A549 treated with dexamethasone at 1 μM for 4 hours (cell line): ENCODE results near the gene IGF1R. TPM values are rescaled to one million over a fixed set of nuclear protein-coding genes. Genes with fewer than 3 reads are reported as not detected.

Experiments
- total RNA-seq: library from RNA; stranded (reverse); fragments of 200-300 nt; extraction: Qiagen RNA extraction; gene quantifications from 5 replicates; pipeline ENCODE4 v1.2.3, GENCODE V29; 2022

IGF1R gene
- 43.9 to 79.2 TPM (median 64.8 TPM) in 5 replicates for total RNA-seq

DNA sequence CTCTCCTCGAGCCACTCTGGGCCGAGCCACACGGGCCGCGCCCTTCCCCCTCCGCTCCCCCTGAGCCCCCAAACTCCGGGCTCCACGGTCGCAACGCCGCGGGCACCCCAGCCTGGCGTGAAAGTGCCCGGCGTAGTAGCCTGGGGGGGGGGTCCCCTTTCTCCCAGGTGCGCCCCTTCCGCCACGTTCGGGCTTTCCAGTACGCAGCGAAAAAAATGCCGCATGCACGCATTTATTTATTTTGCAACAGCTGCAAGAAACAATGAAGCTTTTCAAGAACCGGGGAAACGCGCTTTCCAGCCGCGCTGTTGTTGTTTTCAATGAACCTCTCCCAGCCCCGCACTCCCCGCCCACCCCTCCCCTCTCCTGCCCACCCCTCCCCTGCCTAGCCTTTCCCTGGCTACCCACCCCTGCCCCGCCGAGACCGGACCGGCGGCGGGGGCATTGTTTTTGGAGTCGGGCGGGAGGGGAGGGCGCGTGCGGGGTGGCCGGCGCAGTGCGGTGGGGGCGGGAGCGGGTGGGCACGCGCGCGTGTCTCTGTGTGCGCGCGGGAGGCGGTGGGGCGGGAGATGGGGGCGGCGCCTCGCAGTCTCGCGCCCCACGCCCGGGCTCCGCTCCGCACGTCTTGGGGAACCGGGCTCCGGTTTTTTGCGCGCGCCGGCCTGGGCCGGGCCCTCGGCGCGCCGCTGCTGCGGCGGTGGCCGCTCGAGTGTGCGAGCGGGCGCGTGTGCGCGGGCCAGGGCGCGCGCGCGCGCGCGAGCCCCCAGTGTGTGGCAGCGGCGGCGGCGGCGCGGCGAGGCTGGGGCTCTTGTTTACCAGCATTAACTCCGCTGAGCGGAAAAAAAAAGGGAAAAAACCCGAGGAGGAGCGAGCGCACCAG is at the start of gene IGF1R:
TSS of gene IGF1R (plus strand) at position 766 of the 880 bp plus-strand sequence. CDS start 1,043 bp downstream, outside the sequence.

